H9 (cell line): ENCODE data around the gene HTRA1. TPM values are rescaled to one million over a fixed set of nuclear protein-coding genes. Genes with fewer than 3 reads are reported as not detected.

Source experiments
- DNase-seq: peaks from one replicate; pipeline ENCODE4 v3.0.0-alpha.2; 2017
- H2AFZ ChIP-seq: one replicate; pipeline ENCODE4 v1.6.1; 2013; ENCODE audit warnings: mild to moderate bottlenecking, low read length, control low read depth, moderate library complexity
- H2AK5ac ChIP-seq: 2 replicates; pipeline ENCODE4 v1.6.1; 2013; ENCODE audit warnings: low read length, control low read depth, mixed read lengths; ENCODE audit not compliant: insufficient read length
- H2BK120ac ChIP-seq: one replicate; pipeline ENCODE4 v1.6.1; 2013; ENCODE audit warnings: low read depth, mild to moderate bottlenecking, low read length, control low read depth, inconsistent platforms; ENCODE audit not compliant: poor library complexity, severe bottlenecking
- H2BK12ac ChIP-seq: 2 replicates; pipeline ENCODE4 v1.6.1; 2013; ENCODE audit warnings: low read length, control low read depth, mixed read lengths, low read depth; ENCODE audit not compliant: insufficient read length
- H2BK15ac ChIP-seq: 2 replicates; pipeline ENCODE4 v1.6.1; 2013; ENCODE audit warnings: low read depth, low read length, control low read depth
- H2BK20ac ChIP-seq: one replicate; pipeline ENCODE4 v1.6.1; 2013; ENCODE audit warnings: low read depth, mild to moderate bottlenecking, low read length, control low read depth, inconsistent platforms; ENCODE audit not compliant: poor library complexity, severe bottlenecking
- H2BK5ac ChIP-seq: 2 replicates; pipeline ENCODE4 v1.6.1; 2013; ENCODE audit warnings: low read length, control low read depth, mixed read lengths; ENCODE audit not compliant: insufficient read length
- H3K14ac ChIP-seq: 2 replicates; pipeline ENCODE4 v1.6.1; 2013; ENCODE audit warnings: low read length, control low read depth; ENCODE audit not compliant: insufficient read depth
- H3K18ac ChIP-seq: 2 replicates; pipeline ENCODE4 v1.6.1; 2013; ENCODE audit warnings: low read depth, mild to moderate bottlenecking, mixed read lengths, low read length, control low read depth; ENCODE audit not compliant: insufficient read length
- H3K23ac ChIP-seq: 2 replicates; pipeline ENCODE4 v1.6.1; 2013; ENCODE audit warnings: low read length, control low read depth, mixed read lengths, low read depth; ENCODE audit not compliant: insufficient read length
- H3K23me2 ChIP-seq: 2 replicates; pipeline ENCODE4 v1.6.1; 2013; ENCODE audit warnings: low read depth, mild to moderate bottlenecking, mixed read lengths, low read length, control low read depth; ENCODE audit not compliant: insufficient read length, poor library complexity, severe bottlenecking
- H3K27ac ChIP-seq: 2 replicates; pipeline ENCODE4 v1.5.1; 2013; ENCODE audit warnings: low read length, control low read depth, mixed read lengths, low read depth; ENCODE audit not compliant: insufficient read length
- H3K27me3 ChIP-seq: 2 replicates; pipeline ENCODE4 v1.6.1; 2013; ENCODE audit warnings: low read length, control low read depth, inconsistent platforms; ENCODE audit not compliant: insufficient read depth
- H3K4ac ChIP-seq: 2 replicates; pipeline ENCODE4 v1.6.1; 2013; ENCODE audit warnings: low read depth, mild to moderate bottlenecking, control low read depth, inconsistent platforms, low read length, moderate library complexity
- H3K4me1 ChIP-seq: 2 replicates; pipeline ENCODE4 v1.6.1; 2013; ENCODE audit warnings: low read length, control low read depth, inconsistent platforms; ENCODE audit not compliant: insufficient read depth
- H3K4me2 ChIP-seq: 2 replicates; pipeline ENCODE4 v1.6.1; 2013; ENCODE audit warnings: low read length, control low read depth, mixed read lengths; ENCODE audit not compliant: insufficient read length, insufficient read depth
- H3K56ac ChIP-seq: 2 replicates; pipeline ENCODE4 v1.6.1; 2013; ENCODE audit warnings: low read depth, mild to moderate bottlenecking, mixed read lengths, low read length, control low read depth; ENCODE audit not compliant: insufficient read length
- H3K79me1 ChIP-seq: 2 replicates; pipeline ENCODE4 v1.6.1; 2013; ENCODE audit warnings: low read depth, mild to moderate bottlenecking, moderate library complexity, low read length, control low read depth, inconsistent platforms; ENCODE audit not compliant: insufficient read depth, poor library complexity, severe bottlenecking
- H3K79me2 ChIP-seq: 2 replicates; pipeline ENCODE4 v1.6.1; 2013; ENCODE audit warnings: low read length, control low read depth, inconsistent platforms; ENCODE audit not compliant: insufficient read depth
- H3K9ac ChIP-seq: 2 replicates; pipeline ENCODE4 v1.6.1; 2013; ENCODE audit warnings: low read length, control low read depth, mixed read lengths; ENCODE audit not compliant: insufficient read length; ENCODE audit errors: extremely low read depth
- H3K9me3 ChIP-seq: one replicate; pipeline ENCODE4 v1.6.1; 2013; ENCODE audit warnings: low read depth, low read length, inconsistent platforms; ENCODE audit not compliant: control insufficient read depth
- H3T11ph ChIP-seq: one replicate; pipeline ENCODE4 v1.6.1; 2013; ENCODE audit warnings: mild to moderate bottlenecking, low read length, control low read depth, inconsistent platforms
- H4K20me1 ChIP-seq: one replicate; pipeline ENCODE4 v1.6.1; 2013; ENCODE audit not compliant: control insufficient read depth, insufficient read length, insufficient read depth
- H4K5ac ChIP-seq: 2 replicates; pipeline ENCODE4 v1.6.1; 2013; ENCODE audit warnings: low read depth, mild to moderate bottlenecking, mixed read lengths, low read length, control low read depth; ENCODE audit not compliant: insufficient read length
- H4K8ac ChIP-seq: replicated peaks from 2 replicates; pipeline ENCODE4 v1.6.1; 2013; ENCODE audit warnings: low read length, control low read depth, mixed read lengths, low read depth; ENCODE audit not compliant: insufficient read length
- H4K91ac ChIP-seq: 2 replicates; pipeline ENCODE4 v1.6.1; 2013; ENCODE audit warnings: low read depth, mild to moderate bottlenecking, moderate library complexity, mixed read lengths, low read length, control low read depth; ENCODE audit not compliant: insufficient read length
- H3K27ac Mint-ChIP-seq, 3 experiments: 2 replicates in 2 of 3; 3 replicates in 1 of 3; pipeline ENCODE4 v1.8.0; 2020 to 2021; ENCODE audit warnings: mixed read lengths in 3 of 3, mild to moderate bottlenecking in 1 of 3, moderate library complexity in 1 of 3
- H3K27me3 Mint-ChIP-seq: 2 replicates; pipeline ENCODE4 v1.8.0; 2021; ENCODE audit warnings: low read depth, mild to moderate bottlenecking, moderate library complexity, mixed read lengths
- H3K36me3 Mint-ChIP-seq, 3 experiments: 2 replicates in 2 of 3; 3 replicates in 1 of 3; pipeline ENCODE4 v1.8.0; 2020 to 2021; ENCODE audit warnings: low read depth in 3 of 3, mixed read lengths in 3 of 3; ENCODE audit not compliant: insufficient read depth in 1 of 3
- H3K4me1 Mint-ChIP-seq, 2 experiments: 2 replicates each; pipeline ENCODE4 v1.8.0; 2020; ENCODE audit warnings: mixed read lengths in 2 of 2
- H3K4me3 Mint-ChIP-seq, 2 experiments: 2 replicates in 1 of 2; 3 replicates in 1 of 2; pipeline ENCODE4 v1.8.0; 2020 to 2021; ENCODE audit warnings: mild to moderate bottlenecking in 2 of 2, mixed read lengths in 2 of 2, moderate library complexity in 1 of 2
- H3K9me3 Mint-ChIP-seq, 2 experiments: 2 replicates in 1 of 2; 3 replicates in 1 of 2; pipeline ENCODE4 v1.8.0; 2020; ENCODE audit warnings: mild to moderate bottlenecking in 2 of 2, mixed read lengths in 2 of 2, moderate library complexity in 1 of 2
- CTCF ChIP-seq: fragments of 200-600 bp; sonication (generic); conservative IDR thresholded peaks from 3 replicates; pipeline ENCODE4 v1.8.0; 2021; ENCODE audit warnings: antibody characterized with exemption, mild to moderate bottlenecking
- WGBS: extraction: QIAGEN DNeasy Blood & Tissue Kit; methylation state at CpG from one replicate; pipeline ENCODE4 v1.1.7; 2013; ENCODE audit warnings: missing lambda C conversion rate, low lambda C conversion rate, mixed read lengths; ENCODE audit not compliant: insufficient read length; ENCODE audit errors: extremely low coverage; 5-methylcytosine and 5-hydroxymethylcytosine counted together
- total RNA-seq: library from RNA; stranded (reverse); gene quantifications from 2 replicates; pipeline ENCODE4 v1.2.1, GENCODE V29; 2021

The HTRA1 gene
- total RNA-seq, 1 experiment from 2014 or later = 11.1 TPM

- H2BK12ac ChIP-seq = no peak overlapping the region
- no peak overlapping the region for H3K27ac ChIP-seq
- no peak overlapping the region for H4K91ac ChIP-seq
- H3K79me1 ChIP-seq = no peaks in the 10 kb centered on the region
- H2BK20ac ChIP-seq = no peak overlapping the region
- no peak for DNase-seq
- H3K56ac ChIP-seq = no peak overlapping the region
- H3K4ac ChIP-seq = no peak overlapping the region
- no peak overlapping the region for H3T11ph ChIP-seq
- no peaks in the 10 kb centered on the region for H4K20me1 ChIP-seq
- H3K4me1 ChIP-seq = no peaks in the 10 kb centered on the region
- H3K9ac ChIP-seq = no peak overlapping the region
- Mint-ChIP-seq H3K36me3 (0 out of 7 replicates have a peak, but pooled peaks cover 0 to 2% (median 0%) of the 10 kb centered on the region in 3 experiments), H3K27me3 (peaks cover 50% of the 10 kb centered on the region), H3K9me3 (no peaks in the 10 kb centered on the region), H3K4me3 (no peak overlapping the region), H3K4me1 (peaks cover 0 to 8% of the 10 kb centered on the region in 2 experiments), H3K27ac (no peak overlapping the region)
- H3K79me2 ChIP-seq = no peaks in the 10 kb centered on the region
- H3K18ac ChIP-seq = no peak overlapping the region
- no peak overlapping the region for H3K14ac ChIP-seq
- no peak for TF ChIP-seq CTCF
- no peak overlapping the region for H3K23ac ChIP-seq
- H4K8ac ChIP-seq = no peak overlapping the region
- no peaks in the 10 kb centered on the region for H3K23me2 ChIP-seq
- H3K9me3 ChIP-seq = no peaks in the 10 kb centered on the region
- no CpG with 5 or more reads among the region's 5 CpGs for WGBS
- H2AFZ ChIP-seq = no peak overlapping the region
- H2AK5ac ChIP-seq = no peak overlapping the region
- peaks cover 6% of the 10 kb centered on the region; the same call in 1 of the 2 replicates for H3K27me3 ChIP-seq
- no peak overlapping the region for H3K4me2 ChIP-seq
- H2BK5ac ChIP-seq = no peak overlapping the region
- H2BK15ac ChIP-seq = no peak overlapping the region
- H2BK120ac ChIP-seq = no peak overlapping the region
- no peak overlapping the region for H4K5ac ChIP-seq
These were observed 7.1 kb downstream of the HTRA1 start for GRCh38 chr10:122468307-122468925.
